ENCODE measurements around the gene ZNF385A. TPM values are rescaled to one million over a fixed set of nuclear protein-coding genes. Genes with fewer than 3 reads are reported as not detected.

The ZNF385A gene
- total and polyA plus RNA-seq, 2 of the 13 experiments (the other 11 are each of a cell fraction or from before 2014, with no cell fraction given) = 0.44 to 0.67 TPM

DNA sequence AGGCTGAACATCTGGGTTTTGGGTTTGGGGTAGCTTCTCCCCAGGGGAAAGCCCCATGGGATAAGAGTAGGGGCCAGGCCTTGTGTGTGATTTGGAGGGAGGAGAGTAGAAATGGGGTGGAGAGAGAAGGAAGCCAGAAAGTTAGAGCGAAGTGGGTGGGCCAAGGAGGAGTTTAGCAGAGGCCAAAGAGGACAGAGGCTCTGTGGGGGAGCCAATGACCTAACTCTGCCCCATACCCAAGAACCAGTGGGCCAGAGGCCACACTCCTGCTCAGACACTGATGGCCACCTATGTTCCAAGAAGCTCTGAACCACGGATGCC is 9.3 kb downstream of the ZNF385A start:
- no TSS peak for BruUV-seq (replicated peaks)
- H2AFZ ChIP-seq (ENCODE audit: low read length) = no peak overlapping the region
- intact Hi-C loops (cut with micrococcal nuclease; ENCODE audit: unreplicated experiment) = no loop called here
- no peak overlapping the region for H3K27ac ChIP-seq (ENCODE audit: extremely low read length, insufficient read depth, low read length)
- H3K9ac ChIP-seq (ENCODE audit: insufficient read depth, low read depth, low read length) = no peak overlapping the region
- peaks cover 0 to 14% of the 10 kb centered on the region in 2 experiments; a peak in 1 of 5 replicates for H3K27me3 ChIP-seq (ENCODE audit: control insufficient read depth in 1 of 2, insufficient read depth in 2 of 2, low read length in 2 of 2)
- 21% methylated on average over 2 of the region's 2 CpGs for WGBS (ENCODE audit: low lambda C conversion rate)
- H3K4me1 ChIP-seq (ENCODE audit: insufficient read depth, low read length) = peaks cover 27% of the 10 kb centered on the region
- no peak overlapping the region for H3K4me2 ChIP-seq (ENCODE audit: low read depth, low read length)
- FAIRE-seq = no peak
- no peak overlapping the region for H3K4me3 ChIP-seq (replicated peaks in 1 of 3; ENCODE audit: insufficient read depth in 1 of 3, low read depth in 2 of 3, low read length in 3 of 3)
- ChIA-PET POLR2A (no interaction called here), CTCF (ENCODE audit: low intra/inter-chr PET ratio, low total read pairs) (no interaction called here)
- H3K79me2 ChIP-seq (ENCODE audit: insufficient read depth, low read length) = no peaks in the 10 kb centered on the region
- in situ Hi-C loops (cut with HindIII; ENCODE audit: extremely low pct_ligation_motif_present, low pct_unique_long_range_greater_than_20kb) = loop anchor here (10.0 kb wide), 1 partner anchor 380 kb away; no protein-coding TSS in a partner anchor
- no peaks in the 10 kb centered on the region for H3K9me3 ChIP-seq (ENCODE audit: low read length)
- ATAC-seq = no peak
- DNase-seq (ENCODE audit: low spot score) = no peak
- H3K36me3 ChIP-seq (replicated peaks in 1 of 2; ENCODE audit: control insufficient read depth in 1 of 2, insufficient read depth in 2 of 2, low read length in 2 of 2) = no peaks in the 10 kb centered on the region
- H4K20me1 ChIP-seq (ENCODE audit: insufficient read depth, low read length) = no peaks in the 10 kb centered on the region
- no peak for TF ChIP-seq ZFP36L1 (CRISPR knock-in tag; IDR thresholded peaks at IDR 0.05)

DNA sequence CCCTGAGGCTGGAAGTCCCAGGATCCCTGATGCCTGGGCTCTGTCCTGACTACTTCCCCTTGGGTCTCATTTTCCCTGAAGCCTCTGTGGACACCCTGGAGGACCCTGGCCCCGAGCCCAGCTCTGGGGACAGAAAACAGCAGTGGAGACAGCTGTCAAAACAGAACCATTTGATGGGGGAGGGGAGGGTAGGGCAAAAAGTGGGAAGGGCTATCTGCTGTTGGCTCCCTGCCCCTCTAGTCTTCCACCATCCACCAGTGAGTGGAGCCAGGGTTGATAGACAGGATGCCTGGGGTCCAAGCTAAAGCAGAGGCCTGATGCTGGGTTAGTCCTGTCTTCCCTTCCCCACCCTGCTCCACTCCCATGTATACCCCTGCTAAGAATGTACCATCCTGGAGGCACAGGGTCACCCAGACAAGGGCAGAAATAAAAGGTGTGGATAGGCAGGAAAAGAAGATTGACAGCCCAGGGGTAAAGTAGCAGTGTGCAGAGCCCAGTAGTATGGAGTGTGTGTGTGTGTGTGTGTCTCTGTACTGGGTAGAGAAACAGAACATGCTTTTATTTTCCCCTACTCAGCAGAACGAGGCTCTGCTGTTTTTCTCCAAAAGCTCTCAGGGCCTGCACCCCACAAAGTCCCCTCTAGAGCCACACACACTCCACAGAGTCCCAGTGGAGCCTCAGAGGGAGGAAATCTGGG is 9.8 kb downstream of the ZNF385A start:
- CTCF ChIA-PET (ENCODE audit: low intra/inter-chr PET ratio, low total read pairs) = no interaction called here
- no peak overlapping the region for H3K9ac ChIP-seq (ENCODE audit: insufficient read depth, low read depth, low read length)

More for the DNA sequence above, 9.8 kb downstream of the ZNF385A start:
- POLR2A ChIA-PET = no interaction called here
- Histone ChIP-seq H3K4me2 (ENCODE audit: low read depth, low read length) (no peak overlapping the region), H3K4me1 (ENCODE audit: insufficient read depth, low read length) (peaks cover 27% of the 10 kb centered on the region), H3K27me3 (ENCODE audit: control insufficient read depth in 1 of 2, insufficient read depth in 2 of 2, low read length in 2 of 2) (peaks cover 0 to 14% of the 10 kb centered on the region in 2 experiments; a peak in 1 of 5 replicates), H3K4me3 (replicated peaks in 1 of 3; ENCODE audit: insufficient read depth in 1 of 3, low read depth in 2 of 3, low read length in 3 of 3) (no peak overlapping the region), H3K27ac (ENCODE audit: extremely low read length, insufficient read depth, low read length) (no peak overlapping the region), H2AFZ (ENCODE audit: low read length) (no peak overlapping the region), H4K20me1 (ENCODE audit: insufficient read depth, low read length) (no peaks in the 10 kb centered on the region), H3K9me3 (ENCODE audit: low read length) (no peaks in the 10 kb centered on the region), H3K36me3 (replicated peaks in 1 of 2; ENCODE audit: control insufficient read depth in 1 of 2, insufficient read depth in 2 of 2, low read length in 2 of 2) (no peaks in the 10 kb centered on the region), H3K79me2 (ENCODE audit: insufficient read depth, low read length) (no peaks in the 10 kb centered on the region)
- TF ChIP-seq SAP130 (CRISPR knock-in tag; IDR thresholded peaks at IDR 0.05; ENCODE audit: low read depth) (no peak), CREB1 (IDR thresholded peaks at IDR 0.05) (no peak), CREB1 (CRISPR knock-in tag; IDR thresholded peaks at IDR 0.05) (no peak), MAFK (conservative IDR thresholded peaks at IDR 0.05 in 1 of 2, IDR thresholded peaks at IDR 0.05 in 1 of 2; ENCODE audit: low read length in 2 of 2) (peak; percentile 29 to 50; a peak in 2 of 4 replicates), PHF5A (CRISPR knock-in tag; IDR thresholded peaks at IDR 0.05; ENCODE audit: low read depth, unreplicated experiment) (no peak), ZNF607 (CRISPR knock-in tag; IDR thresholded peaks at IDR 0.05; ENCODE audit: borderline replicate concordance) (no peak), PAX8 (CRISPR knock-in tag; IDR thresholded peaks at IDR 0.05; ENCODE audit: borderline replicate concordance) (no peak), MAFF (IDR thresholded peaks at IDR 0.05; ENCODE audit: low read depth, low read length) (0 out of 2 replicates have a peak, but pooled peaks have one; percentile 5)
- BruUV-seq (replicated peaks) = no TSS peak
- intact Hi-C loops (cut with micrococcal nuclease; ENCODE audit: unreplicated experiment) (no loop called here), in situ Hi-C loops (cut with HindIII; ENCODE audit: extremely low pct_ligation_motif_present, low pct_unique_long_range_greater_than_20kb) (loop anchor here (10.0 kb wide), 1 partner anchor 380 kb away; no protein-coding TSS in a partner anchor)
- no peak for ATAC-seq
- no peak for DNase-seq (ENCODE audit: low spot score)
- 0% methylated on average over 1 of the region's 2 CpGs for whole genome bisulfite sequencing (ENCODE audit: low lambda C conversion rate)
- FAIRE-seq = no peak

Data from HepG2 (cell line).